HG02981 (cell line): ENCODE data around the gene HERC3.
"Not testable (repeated sequence)": the region's sequence is repeated elsewhere in the genome, so short reads cannot be mapped to it uniquely, and the experiment has no call there.

Experiments used
- ATAC-seq: cut with Tn5 transposase; IDR thresholded peaks from one replicate; pipeline ENCODE4 v1.9.1; 2021; ENCODE audit warnings: mild to moderate bottlenecking, moderate library complexity; ENCODE audit not compliant: unreplicated experiment

The HERC3 gene

GRCh38 chr4:88606832-88607231, 14.6 kb downstream of the HERC3 start:
- ATAC-seq = no peak

DNA sequence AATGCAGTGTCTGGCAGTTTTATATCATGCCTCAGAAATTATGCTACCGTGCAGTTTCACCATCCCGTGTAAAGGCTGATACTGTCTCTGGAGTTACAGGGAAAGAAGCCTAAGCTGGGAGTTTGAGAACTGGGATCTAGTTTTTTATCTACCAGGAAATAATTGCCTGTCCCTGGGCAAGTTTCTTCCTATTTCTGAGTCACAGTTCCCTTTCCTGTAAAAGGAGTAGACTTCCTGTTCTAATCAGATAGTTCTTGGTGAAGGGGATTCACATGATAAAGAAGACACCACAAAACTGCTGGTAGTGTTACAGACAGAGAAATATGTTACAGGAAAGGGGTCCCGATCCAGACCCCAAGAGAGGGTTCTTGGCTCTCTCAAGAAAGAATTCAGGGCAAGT, 17.1 kb downstream of the HERC3 start:
- ATAC-seq = no peak

- not testable (repeated sequence) for ATAC-seq
Observed at GRCh38 chr4:88609794-88610193, 17.5 kb downstream of the HERC3 start.

DNA sequence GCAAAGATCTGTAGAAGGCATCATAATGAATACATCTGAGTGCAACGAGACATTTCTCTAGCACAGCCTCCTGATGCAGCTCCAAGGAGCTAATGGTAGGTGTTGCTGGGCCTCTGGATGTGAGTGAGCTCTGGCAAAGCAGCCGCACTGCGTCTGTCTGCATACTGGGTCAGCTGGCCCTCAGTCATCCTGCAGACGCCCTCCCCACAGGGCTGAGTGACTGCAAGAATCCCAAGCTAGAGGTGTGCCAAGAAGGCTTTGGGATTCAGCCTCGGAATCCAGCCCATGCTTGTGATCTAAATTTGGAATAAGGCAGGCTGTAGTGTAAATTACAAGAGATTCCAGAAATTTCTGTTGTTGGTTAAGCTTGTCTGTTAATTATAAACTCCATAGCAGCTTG, 18.5 kb downstream of the HERC3 start:
- ATAC-seq = no peak

GRCh38 chr4:88613417-88613875, 21.2 kb downstream of the HERC3 start:
- ATAC-seq = peak; percentile 45

DNA sequence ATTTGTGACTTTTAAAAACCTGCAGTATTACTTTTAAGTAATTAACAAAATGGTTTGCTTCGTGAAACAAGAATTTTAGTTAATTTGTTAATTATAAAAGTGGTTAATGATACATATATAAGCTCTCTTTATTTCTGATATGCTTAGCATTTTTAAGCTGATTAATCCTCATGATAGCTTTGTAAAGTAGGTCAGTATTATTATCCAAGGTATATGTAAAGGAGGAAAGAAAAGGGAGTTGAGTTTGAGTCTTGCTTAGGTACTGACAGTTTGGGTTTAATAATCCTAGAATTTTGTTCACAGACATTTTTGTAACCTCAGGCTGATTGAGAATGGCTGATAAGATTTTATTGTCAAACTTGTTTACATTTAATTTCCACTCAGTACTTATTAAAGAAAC, 21.8 kb downstream of the HERC3 start:
- ATAC-seq = no peak

DNA sequence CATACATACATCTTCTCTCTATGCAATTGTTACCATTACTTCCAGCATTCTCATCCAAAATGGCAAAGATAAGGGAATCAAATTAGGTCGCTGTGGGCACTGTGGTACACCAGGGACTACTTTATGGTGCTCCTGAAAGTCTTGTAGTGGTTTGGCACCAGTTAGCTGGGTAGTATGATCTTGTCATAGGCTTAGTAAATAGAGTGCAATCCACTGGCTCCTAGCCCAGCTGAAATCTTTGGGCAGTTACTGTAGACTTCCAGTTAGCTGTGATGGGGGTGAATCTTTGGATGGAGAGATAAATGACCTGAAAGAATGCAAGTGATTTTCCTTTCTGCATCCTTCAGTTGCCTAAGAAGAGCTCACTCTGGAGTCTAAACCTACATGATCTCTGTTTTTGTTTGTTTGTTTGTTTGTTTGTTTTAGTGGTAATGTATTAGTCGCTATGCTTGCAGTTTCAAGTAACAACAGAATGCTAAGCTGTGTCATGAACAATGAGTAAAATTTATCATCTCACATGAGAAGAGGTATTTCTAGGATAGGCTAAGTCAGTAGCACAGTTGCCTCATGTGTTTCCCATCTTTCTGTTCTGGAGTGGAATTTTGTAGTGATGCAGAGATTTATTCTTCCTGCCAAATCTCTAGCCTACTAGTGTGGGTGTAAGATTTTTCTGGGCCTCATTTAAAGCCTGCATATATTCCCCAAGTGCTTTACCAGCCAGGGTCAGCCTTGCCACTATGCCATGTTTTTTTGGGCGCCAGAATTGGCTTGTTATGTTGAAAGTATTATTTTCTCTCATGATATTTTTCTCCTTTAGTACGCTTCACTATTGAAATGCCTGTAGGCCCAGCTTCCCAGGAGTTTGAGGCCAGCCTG, 24.2 kb downstream of the HERC3 start:
- ATAC-seq = no peak

DNA sequence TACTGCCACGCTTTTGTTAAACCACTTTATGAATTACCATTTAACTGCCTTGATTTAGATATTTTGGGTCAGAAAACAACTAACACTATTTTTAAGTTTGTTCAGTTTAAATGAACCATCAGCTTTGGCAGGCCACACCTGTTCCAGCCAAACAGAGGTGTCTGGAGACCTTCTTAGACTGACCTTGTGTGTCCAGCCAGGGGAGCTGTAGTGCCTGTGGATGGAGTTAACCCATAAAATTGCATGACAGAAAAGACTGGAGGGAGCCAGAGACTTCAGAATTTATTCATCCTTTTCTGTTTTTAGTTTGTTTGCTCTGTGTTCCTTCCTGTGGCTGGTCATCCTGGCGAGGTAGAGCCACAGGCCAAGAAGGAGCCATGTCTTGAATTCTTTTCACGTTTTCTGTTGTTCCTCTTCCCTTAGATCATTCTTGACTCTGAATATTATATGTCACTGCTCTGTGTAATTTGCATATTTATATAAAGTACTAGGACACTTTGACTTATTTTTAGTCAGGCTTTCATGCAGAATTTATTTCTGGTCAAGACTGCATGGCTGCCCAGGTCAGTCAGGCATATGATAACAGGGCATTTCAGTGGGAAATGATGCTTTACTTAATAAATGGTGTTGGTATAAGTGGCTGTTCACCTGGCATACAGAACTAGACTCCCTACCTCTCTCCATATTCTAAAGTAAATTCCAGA, 26.7 kb downstream of the HERC3 start:
- no peak for ATAC-seq

DNA sequence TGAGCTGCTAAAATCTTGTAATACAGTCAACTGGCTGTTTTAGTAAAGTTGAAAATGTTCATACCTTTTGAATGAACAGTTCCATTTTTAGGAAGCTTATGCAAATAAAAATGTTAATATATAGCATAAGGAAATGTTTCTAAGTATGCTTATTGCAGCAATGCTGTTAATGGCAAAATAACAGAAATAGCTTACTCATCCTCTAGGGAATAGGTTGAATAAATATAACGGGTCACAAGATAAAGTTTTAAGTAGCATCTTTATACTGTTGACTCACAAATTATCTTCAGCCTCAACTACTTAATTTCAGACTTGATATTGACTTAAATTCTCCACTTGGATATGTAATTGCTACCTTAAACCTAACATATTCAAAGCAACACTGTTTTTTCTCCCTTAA, 27.7 kb downstream of the HERC3 start:
- no peak for ATAC-seq

DNA sequence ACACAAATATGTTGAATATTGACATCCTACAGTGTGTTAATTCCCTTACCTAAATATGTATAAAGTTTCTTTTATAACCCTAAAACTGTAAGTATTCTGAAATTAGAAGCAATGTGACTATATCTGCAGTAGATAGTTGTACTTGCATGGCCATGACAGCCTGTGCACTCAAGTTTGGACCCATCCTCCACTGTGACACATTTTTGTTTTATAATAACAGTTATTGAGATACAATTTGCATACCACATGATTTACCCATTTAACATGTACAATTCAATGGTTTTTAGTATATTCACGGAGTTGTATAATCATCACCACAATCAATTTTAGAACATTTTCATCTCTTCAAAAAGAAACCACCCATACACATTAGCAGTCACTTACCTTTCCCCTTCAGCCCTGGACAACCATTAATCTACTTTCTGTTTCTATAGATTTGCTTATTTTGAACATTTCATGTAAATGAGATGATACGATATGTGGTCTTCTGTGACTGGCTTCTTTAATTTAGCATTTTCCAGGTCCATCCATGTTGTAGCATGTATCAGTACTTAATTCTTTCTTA, 29.6 kb downstream of the HERC3 start:
- ATAC-seq = no peak

- no peak for ATAC-seq
Observed at GRCh38 chr4:88623097-88623496, 30.8 kb downstream of the HERC3 start.

DNA sequence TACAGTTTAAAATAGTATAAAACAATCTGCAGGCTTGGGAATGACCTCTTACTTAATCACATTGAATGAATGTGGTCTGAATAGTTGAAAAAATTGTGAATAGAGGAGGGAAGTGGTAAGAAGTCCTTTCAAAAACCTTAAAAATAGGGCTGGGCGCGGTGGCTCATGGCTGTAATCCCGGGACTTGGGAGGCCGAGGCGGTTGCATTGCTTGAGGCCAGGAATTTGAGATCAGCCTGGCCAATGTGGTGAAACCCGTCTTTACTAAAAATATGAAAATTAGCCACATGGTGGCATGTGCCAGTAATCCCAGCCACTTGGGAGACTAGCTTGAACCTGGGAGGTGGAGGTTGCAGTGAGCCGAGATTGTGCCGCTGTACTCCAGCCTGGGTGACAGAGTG, 36.5 kb downstream of the HERC3 start:
- ATAC-seq = no peak

DNA sequence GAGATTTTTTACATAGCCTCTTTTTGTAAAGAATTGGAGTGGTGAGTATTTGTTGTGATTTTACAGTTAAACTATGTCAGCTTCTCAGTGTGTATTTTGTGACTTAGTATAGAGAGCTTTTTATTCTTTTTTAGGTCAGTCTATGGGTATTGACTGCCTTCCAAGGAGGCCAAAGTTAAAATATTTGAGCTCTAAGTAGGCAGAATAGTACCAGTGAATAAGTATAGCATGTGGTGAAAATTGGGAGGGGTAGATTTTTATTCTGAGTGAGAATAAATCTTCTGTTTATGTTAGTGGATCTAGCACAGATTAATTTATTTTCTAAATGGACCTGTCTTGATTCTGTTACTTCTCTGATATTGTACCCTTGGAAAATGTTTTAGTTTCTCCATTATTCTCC, 37.5 kb downstream of the HERC3 start:
- no peak for ATAC-seq

GRCh38 chr4:88630756-88631155, 38.5 kb downstream of the HERC3 start:
- ATAC-seq = no peak

DNA sequence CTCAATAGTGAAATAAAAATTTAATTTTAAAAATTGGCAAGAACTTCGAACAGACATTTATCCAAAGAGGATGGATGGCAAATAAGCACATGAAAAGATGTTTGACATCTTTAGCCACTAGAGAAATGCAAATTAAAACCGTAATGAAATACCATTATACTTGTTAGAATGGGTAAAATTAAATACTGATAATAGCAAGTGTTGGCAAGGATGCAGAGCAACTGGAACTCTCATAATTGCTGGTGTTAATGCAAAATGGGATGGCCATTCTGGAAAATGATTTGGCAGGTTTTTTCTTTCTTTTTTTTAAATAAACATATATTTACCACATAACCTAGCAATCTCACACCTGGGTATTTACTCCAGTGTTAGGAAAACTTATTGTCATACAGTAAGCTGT, 51.7 kb downstream of the HERC3 start:
- no peak for ATAC-seq

DNA sequence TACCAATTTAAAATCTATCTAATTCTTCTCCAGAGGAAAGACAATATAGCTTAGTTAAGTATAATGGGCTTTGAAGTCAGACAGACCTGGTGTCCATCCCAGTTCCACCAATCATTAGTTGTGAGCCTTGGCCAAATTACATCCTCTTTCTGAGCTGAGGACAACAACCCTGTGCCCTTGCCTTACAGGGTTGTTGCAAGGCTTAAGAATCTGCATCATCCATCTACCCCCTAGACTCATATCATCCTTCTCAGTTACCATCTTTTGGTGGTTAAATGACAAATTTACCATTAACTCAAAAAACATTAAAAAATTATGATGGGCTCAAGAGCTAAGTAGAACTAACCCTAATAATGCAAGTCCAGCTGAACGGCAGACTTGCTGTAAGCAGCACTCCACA, 53.7 kb downstream of the HERC3 start:
- ATAC-seq = no peak

DNA sequence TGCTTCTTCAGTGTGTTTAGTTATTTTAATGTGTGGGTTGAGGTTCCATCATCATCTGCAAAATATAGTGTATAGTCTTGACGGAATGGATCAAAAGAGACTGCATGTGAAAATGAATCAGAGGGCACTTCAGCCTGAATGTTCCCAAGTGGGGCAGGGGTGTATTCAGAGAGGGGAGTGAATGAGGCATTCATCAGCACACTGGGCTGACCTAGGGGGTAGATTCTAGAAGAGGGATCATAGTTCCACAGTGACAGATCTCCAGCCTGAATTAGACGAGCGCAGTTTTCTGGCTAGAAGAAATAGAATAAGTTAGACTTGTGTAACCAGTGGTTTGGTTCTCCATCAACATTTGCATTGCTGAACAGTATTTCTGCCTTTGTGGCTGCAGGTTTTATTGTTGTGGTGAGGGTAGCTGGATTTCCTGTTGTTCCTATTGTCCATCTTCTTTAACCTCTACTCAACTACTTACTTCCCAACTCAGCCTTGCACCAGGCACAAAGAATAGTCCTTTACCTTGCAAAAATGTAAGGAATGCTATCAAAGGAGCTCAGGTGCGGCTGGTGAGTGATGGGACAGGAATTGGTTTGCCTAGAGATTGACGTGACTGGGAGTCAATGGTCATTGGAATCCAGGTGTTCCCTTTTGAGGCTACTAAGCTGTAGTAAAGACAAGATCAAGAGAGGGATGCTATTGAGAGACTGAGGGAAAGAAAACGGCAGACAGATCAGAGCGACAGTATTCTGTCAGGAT, 54.4 kb downstream of the HERC3 start:
- no peak for ATAC-seq

- no peak for ATAC-seq
Observed at GRCh38 chr4:88649716-88650115, 57.4 kb downstream of the HERC3 start.

DNA sequence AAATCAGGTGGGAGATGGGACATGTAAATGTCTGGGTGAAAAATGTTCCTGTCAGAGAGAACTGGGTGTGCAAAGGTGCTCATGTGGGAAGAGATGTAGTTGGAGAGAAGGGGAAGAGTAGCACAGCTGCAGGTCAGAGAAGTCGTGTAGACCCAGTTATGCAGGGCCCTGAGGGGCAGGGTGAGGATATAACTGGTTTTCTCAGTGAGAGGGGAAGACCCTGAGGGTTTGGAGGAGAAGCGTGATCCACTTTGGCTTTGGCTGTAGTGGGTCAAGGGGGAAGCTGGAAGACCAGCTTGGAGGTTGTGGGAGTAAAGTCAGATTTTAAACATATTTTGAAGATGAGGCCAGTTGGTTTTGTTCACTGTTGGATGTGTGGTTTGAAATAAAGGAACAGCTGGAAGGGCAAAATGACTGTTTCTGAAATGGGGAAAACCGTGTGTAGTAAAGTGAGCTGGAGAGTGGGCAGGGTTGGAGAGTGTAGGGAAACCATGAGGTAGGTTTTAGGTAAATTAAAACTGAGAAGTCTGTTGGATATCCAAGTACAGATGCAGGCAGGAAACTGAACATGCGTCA, 61.2 kb downstream of the HERC3 start:
- no peak for ATAC-seq

DNA sequence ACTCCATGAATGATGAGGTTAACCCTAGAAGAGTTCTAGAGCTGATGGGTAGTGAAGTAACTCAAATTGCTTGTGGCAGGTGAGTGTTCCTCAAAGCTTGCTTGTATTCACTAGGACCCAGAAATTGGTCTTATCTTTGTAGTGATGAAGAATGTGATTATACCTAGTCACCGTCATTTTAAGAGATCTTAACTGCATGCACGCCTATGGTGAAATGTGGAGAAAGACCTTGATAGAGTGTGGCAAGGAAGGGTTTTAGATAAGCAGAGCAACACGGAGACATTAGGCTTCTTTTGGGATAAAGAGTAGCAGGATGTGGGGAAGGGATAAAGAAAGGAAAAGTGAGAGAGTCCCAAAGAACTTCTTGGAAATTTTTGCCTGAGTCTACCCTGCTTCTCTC, 62.9 kb downstream of the HERC3 start:
- no peak for ATAC-seq
